LNCaP clone FGC (cell line): ENCODE data around the gene ST6GAL1.
"Not testable (repeated sequence)": the region's sequence is repeated elsewhere in the genome, so short reads cannot be mapped to it uniquely, and the experiment has no call there.

Source experiments
- DNase-seq: peaks from one replicate; pipeline ENCODE4 v3.0.0-alpha.2; 2011; ENCODE audit warnings: low read depth
- H3K4me3 ChIP-seq: 2 replicates; pipeline ENCODE4 v1.5.1; 2011; ENCODE audit warnings: mild to moderate bottlenecking, low read depth, low read length, control low read depth
- CTCF ChIP-seq: IDR thresholded peaks from 2 replicates; pipeline ENCODE4 v1.5.1; 2012; ENCODE audit warnings: mild to moderate bottlenecking; ENCODE audit not compliant: control insufficient read depth, insufficient read depth; ENCODE audit errors: extremely low read depth

Gene ST6GAL1

GRCh38 chr3:186946756-186947375 lies 16.5 kb downstream of the ST6GAL1 start:
- H3K4me3 ChIP-seq: no peak overlapping the region
- DNase-seq: no peak
- no peak for TF ChIP-seq CTCF

- no peak for TF ChIP-seq CTCF
- no peak overlapping the region for H3K4me3 ChIP-seq
- no peak for DNase-seq
Measured at GRCh38 chr3:186949281-186949982, 19.1 kb downstream of the ST6GAL1 start.

DNA sequence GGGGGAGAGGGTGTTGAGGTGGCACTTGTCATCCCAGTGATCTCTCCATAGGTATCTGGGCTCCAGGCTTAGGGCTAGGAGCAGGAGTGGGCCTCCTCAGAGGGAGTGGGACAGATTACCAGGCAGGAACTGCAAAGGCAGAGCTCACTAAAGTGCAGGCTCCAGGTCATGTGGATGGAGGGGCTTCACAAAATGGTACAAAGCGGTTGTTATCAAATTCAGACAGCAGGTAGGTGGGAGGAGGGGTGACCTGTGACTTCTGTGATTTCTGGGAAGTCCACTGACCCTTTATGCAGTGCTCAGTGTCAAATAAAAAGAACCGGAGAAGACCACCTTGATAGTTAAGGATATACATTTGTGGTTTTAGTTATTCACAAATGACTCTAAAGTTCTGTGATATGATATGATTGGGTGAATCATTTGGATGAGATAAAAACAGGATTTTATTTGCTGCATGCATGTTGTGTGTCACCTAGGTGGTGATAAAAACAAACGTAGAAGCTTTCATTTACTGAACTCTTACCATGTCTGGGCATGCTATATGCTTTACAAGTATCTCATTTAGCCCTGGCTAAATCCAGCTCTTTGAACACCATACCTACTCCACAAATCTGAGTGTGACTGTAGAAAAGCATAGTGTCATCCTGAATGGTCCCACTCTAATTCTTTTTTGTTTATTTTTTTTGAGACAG lies 20.2 kb downstream of the ST6GAL1 start:
- no peak for DNase-seq
- no peak for TF ChIP-seq CTCF
- H3K4me3 ChIP-seq: no peak overlapping the region

DNA sequence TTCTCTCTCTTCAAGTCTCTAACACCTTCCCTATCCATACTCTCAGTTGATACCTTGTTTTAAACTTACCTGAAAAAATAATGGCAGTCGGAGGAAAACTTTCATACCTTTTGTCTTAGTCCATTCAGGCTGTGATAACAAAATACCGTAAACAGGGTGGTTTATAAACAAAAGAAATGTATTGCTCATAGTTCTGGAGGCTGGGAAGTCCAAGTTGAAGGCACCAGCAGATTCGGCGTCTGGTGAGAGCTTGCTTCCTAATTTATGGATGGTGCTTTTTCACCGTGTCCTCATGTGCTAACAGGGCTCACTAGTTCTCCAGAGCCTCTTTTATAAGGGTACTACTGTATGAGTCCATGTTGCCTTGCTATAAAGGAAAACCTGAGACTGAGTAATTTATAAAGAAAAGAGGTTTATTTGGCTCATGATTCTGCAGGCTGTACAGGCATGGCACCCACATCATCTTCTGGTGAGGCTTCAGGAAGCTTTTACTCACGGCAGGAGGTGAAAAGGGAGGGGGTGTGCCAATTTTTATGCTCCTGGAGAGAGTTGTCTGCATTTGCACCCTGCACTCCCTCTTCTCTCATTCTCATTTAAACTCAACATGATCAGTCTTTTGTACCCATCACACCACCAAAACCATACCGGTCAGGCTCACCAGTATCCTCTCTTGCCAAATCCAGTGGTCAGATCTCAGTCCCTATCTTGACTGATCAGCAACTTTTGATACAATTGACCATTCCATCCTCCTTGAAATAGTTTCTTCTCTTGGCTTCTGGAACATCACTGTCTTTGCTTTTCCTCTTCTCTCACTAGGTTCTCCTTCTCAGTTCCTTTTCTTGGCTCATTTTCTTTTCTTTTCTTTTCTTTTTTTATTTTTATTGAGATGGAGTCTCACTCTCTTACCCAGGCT lies 21.6 kb downstream of the ST6GAL1 start:
- DNase-seq: no peak
- no peak for TF ChIP-seq CTCF
- no peak overlapping the region for H3K4me3 ChIP-seq

DNA sequence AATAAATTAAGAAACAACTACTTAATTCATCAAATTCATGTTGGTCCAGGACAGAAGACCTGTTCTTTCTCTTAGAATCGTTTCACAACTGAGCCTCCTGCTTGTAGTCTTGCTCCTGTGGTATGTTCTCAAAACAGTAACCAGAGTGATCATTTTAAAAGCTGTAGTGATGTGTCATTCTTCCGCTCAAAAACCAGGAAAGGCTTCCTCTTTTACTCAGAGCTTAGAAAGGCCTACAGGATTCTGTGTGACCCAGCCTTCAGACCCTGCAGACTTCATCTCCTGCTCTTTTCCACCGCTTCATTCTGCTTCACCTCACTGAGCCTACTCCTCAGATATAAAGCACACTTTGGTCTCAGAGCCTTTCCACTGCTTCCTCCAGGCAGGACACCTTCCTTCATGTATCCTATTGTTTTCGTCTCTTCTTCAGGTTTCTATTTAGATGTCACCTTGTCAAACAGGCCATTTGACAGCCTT lies 22.7 kb downstream of the ST6GAL1 start:
- no peak for DNase-seq
- TF ChIP-seq CTCF: no peak
- no peak overlapping the region for H3K4me3 ChIP-seq

DNA sequence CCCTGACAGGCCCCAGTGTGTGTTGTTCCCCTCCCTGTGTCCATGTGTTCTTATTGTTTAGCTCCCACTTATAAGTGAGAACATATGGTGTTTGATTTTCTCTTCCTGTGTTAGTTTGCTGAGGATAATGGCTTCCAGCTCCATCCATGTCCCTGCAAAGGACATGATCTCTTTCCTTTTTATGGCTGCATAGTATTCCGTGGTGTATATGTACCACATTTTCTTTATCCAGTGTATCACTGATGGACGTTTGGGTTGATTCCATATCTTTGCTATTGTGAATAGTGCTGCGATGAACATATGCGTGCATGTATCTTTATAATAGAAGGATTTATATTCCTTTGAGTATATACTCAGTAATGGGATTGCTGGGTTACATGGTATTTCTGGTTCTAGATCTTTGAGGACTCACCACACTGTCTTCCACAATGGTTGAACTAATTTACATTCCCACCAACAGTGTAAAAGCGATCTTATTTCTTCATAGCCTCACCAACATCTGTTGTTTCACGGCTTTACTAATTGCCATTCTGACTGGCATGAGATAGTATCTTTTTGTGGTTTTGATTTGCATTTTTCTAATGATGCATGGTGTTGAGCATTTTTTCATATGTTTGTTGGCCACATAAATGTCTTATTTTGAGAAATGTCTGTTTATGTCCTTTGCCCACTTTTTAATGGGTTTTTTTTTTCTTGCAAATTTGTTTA lies 23.8 kb downstream of the ST6GAL1 start:
- not testable (repeated sequence) for H3K4me3 ChIP-seq, DNase-seq
